Panc1 (cell line): Measurements from ENCODE around the gene EIF2S3B. TPM values are rescaled to one million over a fixed set of nuclear protein-coding genes. Genes with fewer than 3 reads are reported as not detected.
"Not testable (repeated sequence)": the region's sequence is repeated elsewhere in the genome, so short reads cannot be mapped to it uniquely, and the experiment has no call there.

Experiments used
- ATAC-seq: fragments of 200-7000 bp; cut with Tn5 transposase; 2 replicates; pipeline ENCODE4 v1.9.1; 2020; ENCODE audit warnings: mild to moderate bottlenecking, moderate library complexity
- BruUV-seq: library from RNA; stranded (reverse); fragments of 400-500 nt; replicated peaks from 2 replicates; lab custom pipeline; 2021; lab: Mats Ljungman, UMichigan
- CTCF ChIA-PET: fragments of 300-600 bp; sonication (Branson Sonifier 250); formaldehyde crosslinking; loops from one replicate; lab custom pipeline; 2022; ENCODE audit warnings: antibody characterized with exemption; lab: Charles Lee
- POLR2A ChIA-PET: fragments of 300-600 bp; sonication (Branson Sonifier 250); formaldehyde crosslinking; loops from one replicate; lab custom pipeline; 2022; ENCODE audit warnings: antibody characterized with exemption; lab: Charles Lee
- DNase-seq: peaks from one replicate; pipeline ENCODE4 v3.0.0-alpha.2; 2010; ENCODE audit warnings: low read depth, low spot score
- H3K27ac ChIP-seq: 2 replicates; pipeline ENCODE4 v1.5.1; 2011; ENCODE audit warnings: mild to moderate bottlenecking, low read length, inconsistent platforms
- H3K27me3 ChIP-seq: fragments of 200-500 bp; sonication (Bioruptor generic); 2 replicates; pipeline ENCODE4 v1.6.0; 2014; ENCODE audit warnings: low read length, inconsistent platforms; ENCODE audit not compliant: control insufficient read depth, insufficient read depth
- H3K36me3 ChIP-seq: fragments of 200-500 bp; sonication (Bioruptor generic); 2 replicates; pipeline ENCODE4 v1.5.1; 2014; ENCODE audit warnings: inconsistent platforms, mild to moderate bottlenecking, low read length, moderate library complexity; ENCODE audit not compliant: control insufficient read depth, insufficient read depth
- H3K4me1 ChIP-seq: 2 replicates; pipeline ENCODE4 v1.5.1; 2011; ENCODE audit warnings: inconsistent platforms, mild to moderate bottlenecking, low read length, moderate library complexity; ENCODE audit not compliant: control insufficient read depth, insufficient read depth
- H3K4me3 ChIP-seq, 2 experiments: 2 replicates each; pipeline ENCODE4 v1.5.1; 2011 to 2012; ENCODE audit warnings: low read depth in 2 of 2, low read length in 2 of 2, mild to moderate bottlenecking in 2 of 2, inconsistent platforms in 1 of 2, moderate library complexity in 1 of 2
- H3K9me3 ChIP-seq: fragments of 200-500 bp; sonication (Bioruptor generic); 2 replicates; pipeline ENCODE4 v1.5.1; 2014; ENCODE audit warnings: low read depth, mild to moderate bottlenecking, inconsistent platforms, low read length, moderate library complexity; ENCODE audit not compliant: control insufficient read depth, insufficient read depth
- POLR2AphosphoS5 ChIP-seq: IDR thresholded peaks from 2 replicates; pipeline ENCODE4 v1.6.1; 2012; ENCODE audit warnings: mild to moderate bottlenecking, low read depth, low read length, moderate library complexity
- SIN3A ChIP-seq: IDR thresholded peaks from 2 replicates; pipeline ENCODE4 v1.6.1; 2012; ENCODE audit warnings: low read depth, mild to moderate bottlenecking, low read length, moderate library complexity, borderline replicate concordance; ENCODE audit not compliant: insufficient read depth
- TCF7L2 ChIP-seq: IDR thresholded peaks from 2 replicates; pipeline ENCODE4 v1.6.1; 2011; ENCODE audit warnings: mild to moderate bottlenecking, low read depth, low read length, inconsistent platforms
- in situ Hi-C: cut with HindIII; loops from 2 replicates; pipeline ENCODE4 v1.10.0; 2016; ENCODE audit warnings: low sequenced_read_pairs, low pct_unique_long_range_greater_than_20kb
- intact Hi-C: fragments of 100-400 bp; cut with micrococcal nuclease; formaldehyde crosslinking; loops from one replicate; pipeline ENCODE4 v1.10.0; 2022; ENCODE audit not compliant: unreplicated experiment
- total RNA-seq: library from RNA; stranded (reverse); gene quantifications from one replicate; pipeline ENCODE4 v1.2.1, GENCODE V29; 2021; ENCODE audit not compliant: unreplicated experiment
- TF ChIP-seq, protein P1 (sequence below): fragments of 450-650 bp; IDR thresholded peaks from 2 replicates; pipeline ENCODE4 v1.5.1; 2017; ENCODE audit warnings: mild to moderate bottlenecking
- TF ChIP-seq, protein P2 (sequence below), 2 experiments: IDR thresholded peaks; 2 replicates each; pipeline ENCODE4 v1.6.1; 2011 to 2012; ENCODE audit warnings: low read depth in 2 of 2, control low read depth in 1 of 2, low read length in 1 of 2, mild to moderate bottlenecking in 1 of 2, moderate library complexity in 1 of 2; ENCODE audit not compliant: insufficient read depth in 1 of 2

EIF2S3B gene
- total RNA-seq, 1 experiment from 2014 or later = 0.28 TPM

DNA sequence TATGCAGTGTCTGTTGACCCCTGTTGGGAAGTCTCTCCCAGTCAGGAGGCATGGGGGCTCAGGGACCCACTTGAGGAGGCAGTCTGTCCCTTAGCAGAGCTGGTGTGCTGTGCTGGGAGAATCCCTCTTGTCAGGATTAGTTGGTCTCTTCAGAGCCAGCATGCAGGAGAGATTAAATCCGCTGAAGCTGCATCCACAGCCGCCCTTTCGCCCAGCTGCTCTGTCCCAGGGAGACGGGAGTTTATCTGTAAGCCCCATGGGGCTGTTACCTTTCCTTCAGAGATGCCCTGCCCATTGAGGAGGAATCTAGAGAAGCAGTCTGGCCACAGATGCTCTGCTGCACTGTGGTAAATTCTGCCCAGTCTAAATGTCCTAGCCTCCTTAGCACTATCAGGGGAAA lies 39.4 kb upstream of the EIF2S3B start:
- no peak for ATAC-seq
- Histone ChIP-seq H3K4me1 (no peaks in the 10 kb centered on the region), H3K9me3 (no peaks in the 10 kb centered on the region), H3K27ac (no peak overlapping the region), H3K27me3 (no peaks in the 10 kb centered on the region), H3K4me3 (no peak overlapping the region), H3K36me3 (no peaks in the 10 kb centered on the region)
- TF ChIP-seq, protein P1, sequence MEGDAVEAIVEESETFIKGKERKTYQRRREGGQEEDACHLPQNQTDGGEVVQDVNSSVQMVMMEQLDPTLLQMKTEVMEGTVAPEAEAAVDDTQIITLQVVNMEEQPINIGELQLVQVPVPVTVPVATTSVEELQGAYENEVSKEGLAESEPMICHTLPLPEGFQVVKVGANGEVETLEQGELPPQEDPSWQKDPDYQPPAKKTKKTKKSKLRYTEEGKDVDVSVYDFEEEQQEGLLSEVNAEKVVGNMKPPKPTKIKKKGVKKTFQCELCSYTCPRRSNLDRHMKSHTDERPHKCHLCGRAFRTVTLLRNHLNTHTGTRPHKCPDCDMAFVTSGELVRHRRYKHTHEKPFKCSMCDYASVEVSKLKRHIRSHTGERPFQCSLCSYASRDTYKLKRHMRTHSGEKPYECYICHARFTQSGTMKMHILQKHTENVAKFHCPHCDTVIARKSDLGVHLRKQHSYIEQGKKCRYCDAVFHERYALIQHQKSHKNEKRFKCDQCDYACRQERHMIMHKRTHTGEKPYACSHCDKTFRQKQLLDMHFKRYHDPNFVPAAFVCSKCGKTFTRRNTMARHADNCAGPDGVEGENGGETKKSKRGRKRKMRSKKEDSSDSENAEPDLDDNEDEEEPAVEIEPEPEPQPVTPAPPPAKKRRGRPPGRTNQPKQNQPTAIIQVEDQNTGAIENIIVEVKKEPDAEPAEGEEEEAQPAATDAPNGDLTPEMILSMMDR = no peak
- TF ChIP-seq TCF7L2 (no peak), POLR2AphosphoS5 (no peak), SIN3A (no peak)
- TF ChIP-seq, protein P2, sequence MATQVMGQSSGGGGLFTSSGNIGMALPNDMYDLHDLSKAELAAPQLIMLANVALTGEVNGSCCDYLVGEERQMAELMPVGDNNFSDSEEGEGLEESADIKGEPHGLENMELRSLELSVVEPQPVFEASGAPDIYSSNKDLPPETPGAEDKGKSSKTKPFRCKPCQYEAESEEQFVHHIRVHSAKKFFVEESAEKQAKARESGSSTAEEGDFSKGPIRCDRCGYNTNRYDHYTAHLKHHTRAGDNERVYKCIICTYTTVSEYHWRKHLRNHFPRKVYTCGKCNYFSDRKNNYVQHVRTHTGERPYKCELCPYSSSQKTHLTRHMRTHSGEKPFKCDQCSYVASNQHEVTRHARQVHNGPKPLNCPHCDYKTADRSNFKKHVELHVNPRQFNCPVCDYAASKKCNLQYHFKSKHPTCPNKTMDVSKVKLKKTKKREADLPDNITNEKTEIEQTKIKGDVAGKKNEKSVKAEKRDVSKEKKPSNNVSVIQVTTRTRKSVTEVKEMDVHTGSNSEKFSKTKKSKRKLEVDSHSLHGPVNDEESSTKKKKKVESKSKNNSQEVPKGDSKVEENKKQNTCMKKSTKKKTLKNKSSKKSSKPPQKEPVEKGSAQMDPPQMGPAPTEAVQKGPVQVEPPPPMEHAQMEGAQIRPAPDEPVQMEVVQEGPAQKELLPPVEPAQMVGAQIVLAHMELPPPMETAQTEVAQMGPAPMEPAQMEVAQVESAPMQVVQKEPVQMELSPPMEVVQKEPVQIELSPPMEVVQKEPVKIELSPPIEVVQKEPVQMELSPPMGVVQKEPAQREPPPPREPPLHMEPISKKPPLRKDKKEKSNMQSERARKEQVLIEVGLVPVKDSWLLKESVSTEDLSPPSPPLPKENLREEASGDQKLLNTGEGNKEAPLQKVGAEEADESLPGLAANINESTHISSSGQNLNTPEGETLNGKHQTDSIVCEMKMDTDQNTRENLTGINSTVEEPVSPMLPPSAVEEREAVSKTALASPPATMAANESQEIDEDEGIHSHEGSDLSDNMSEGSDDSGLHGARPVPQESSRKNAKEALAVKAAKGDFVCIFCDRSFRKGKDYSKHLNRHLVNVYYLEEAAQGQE (IDR thresholded peaks at IDR 0.05; ENCODE audit: insufficient read depth in 1 of 2, low read depth in 2 of 2, low read length in 1 of 2) = no peak
- in situ Hi-C loops (no loop called here), intact Hi-C loops (no loop called here)
- no TSS peak for BruUV-seq
- ChIA-PET CTCF (no interaction called here), POLR2A (no interaction called here)
- DNase-seq = no peak

DNA sequence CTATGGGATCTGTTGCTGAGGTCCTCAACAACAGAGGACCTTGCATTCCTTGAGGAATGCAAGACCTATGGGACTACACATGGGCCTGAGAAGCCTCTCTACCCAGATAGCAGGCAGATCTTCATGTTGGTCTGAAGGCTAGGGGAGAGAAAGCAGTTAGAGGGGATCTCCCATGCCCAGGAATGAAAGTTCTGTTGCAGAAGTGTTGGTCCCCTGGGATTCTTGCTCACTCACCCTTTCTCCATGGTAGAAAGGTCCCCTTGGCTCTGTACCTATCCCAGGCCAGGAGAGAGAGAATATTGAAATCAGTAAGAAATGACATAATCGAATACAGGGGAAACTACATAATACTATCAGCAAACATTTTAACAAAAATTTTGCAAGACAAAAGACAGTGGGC lies 36.0 kb upstream of the EIF2S3B start:
- ATAC-seq (no peak), DNase-seq (no peak)
- BruUV-seq = no TSS peak
- no peaks in the 10 kb centered on the region for H3K4me1 ChIP-seq
- no peak overlapping the region for H3K27ac ChIP-seq
- POLR2A ChIA-PET = no interaction called here
- intact Hi-C loops (no loop called here), in situ Hi-C loops (no loop called here)
- no peaks in the 10 kb centered on the region for H3K9me3 ChIP-seq
- H3K27me3 ChIP-seq = no peaks in the 10 kb centered on the region
- no peaks in the 10 kb centered on the region for H3K36me3 ChIP-seq
- TF ChIP-seq, protein P2 (IDR thresholded peaks at IDR 0.05; ENCODE audit: insufficient read depth in 1 of 2, low read depth in 2 of 2, low read length in 1 of 2) = no peak
- no peak overlapping the region for H3K4me3 ChIP-seq
- CTCF ChIA-PET = no interaction called here

DNA sequence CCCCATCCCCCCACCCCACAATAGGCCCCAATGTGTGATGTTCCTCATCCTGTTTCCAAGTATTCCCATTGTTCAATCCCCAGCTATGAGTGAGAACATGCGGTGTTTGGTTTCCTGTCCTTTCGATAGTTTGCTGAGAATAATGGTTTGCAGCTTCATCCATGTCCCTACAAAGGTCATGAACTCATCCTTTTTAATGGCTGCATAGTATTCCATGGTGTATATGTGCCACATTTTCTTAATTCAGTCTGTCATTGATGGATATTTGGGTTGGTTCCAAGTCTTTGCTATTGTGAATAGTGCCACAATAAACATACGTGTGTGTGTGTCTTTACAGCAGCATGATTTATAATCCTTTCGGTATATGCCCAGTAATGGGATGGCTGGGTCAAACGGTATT lies 32.9 kb upstream of the EIF2S3B start:
- intact Hi-C loops, ATAC-seq, H3K9me3 ChIP-seq, H3K27me3 ChIP-seq, POLR2A ChIA-PET, in situ Hi-C loops, H3K27ac ChIP-seq, CTCF ChIA-PET, BruUV-seq, H3K36me3 ChIP-seq, DNase-seq, H3K4me3 ChIP-seq, H3K4me1 ChIP-seq: not testable (repeated sequence)

DNA sequence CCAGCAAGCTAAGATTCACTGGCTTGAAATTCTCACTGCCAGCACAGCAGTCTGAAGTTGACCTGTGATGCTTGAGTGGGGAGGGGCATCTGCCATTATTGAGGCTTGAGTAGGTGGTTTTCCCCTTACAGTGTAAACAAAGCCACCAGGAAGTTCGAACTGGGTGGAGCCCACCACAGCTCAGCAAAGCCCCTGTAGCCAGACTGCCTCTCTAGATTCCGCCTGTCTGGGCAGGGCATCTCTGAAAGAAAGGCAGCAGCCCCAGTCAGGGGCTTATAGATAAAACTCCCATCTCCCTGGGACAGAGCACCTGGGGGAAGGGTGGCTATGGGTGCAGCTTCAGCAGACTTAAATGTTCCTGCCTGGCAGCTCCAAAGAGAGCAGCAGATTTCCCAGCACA lies 23.8 kb upstream of the EIF2S3B start:
- H3K27me3 ChIP-seq, BruUV-seq, H3K36me3 ChIP-seq, CTCF ChIA-PET, H3K4me1 ChIP-seq, in situ Hi-C loops, ATAC-seq, DNase-seq, H3K4me3 ChIP-seq, H3K9me3 ChIP-seq, POLR2A ChIA-PET, H3K27ac ChIP-seq, intact Hi-C loops: not testable (repeated sequence)
